Endothelial cell of umbilical vein (primary cell): ENCODE results near the gene SOX21. TPM values are rescaled to one million over a fixed set of nuclear protein-coding genes. Genes with fewer than 3 reads are reported as not detected.

Experiments
- BruUV-seq: library from RNA; stranded (reverse); fragments of 400-500 nt; replicated peaks from 2 replicates; lab custom pipeline; 2021; lab: Mats Ljungman, UMichigan
- CTCF ChIA-PET: fragments of 300-600, 350-600 bp; sonication (Branson Sonifier 250); formaldehyde crosslinking; loops from one replicate; lab custom pipeline; 2021; ENCODE audit warnings: antibody characterized with exemption, inconsistent platforms; lab: Charles Lee
- POLR2A ChIA-PET: fragments of 300-600, 350-600 bp; sonication (Branson Sonifier 250); formaldehyde crosslinking; loops from one replicate; lab custom pipeline; 2021; ENCODE audit warnings: antibody characterized with exemption, inconsistent platforms; lab: Charles Lee
- DNase-seq: peaks from one replicate; pipeline ENCODE4 v3.0.0-alpha.2; 2011; ENCODE audit warnings: low read depth, low spot score
- FAIRE-seq: peaks from 2 replicates; lab custom pipeline; 2011; peaks lifted over from hg19 to GRCh38; lab: Jason Lieb, UNC
- H2AFZ ChIP-seq: 2 replicates; pipeline ENCODE4 v1.6.0; 2012; ENCODE audit warnings: low read depth, low read length, control low read depth, inconsistent platforms
- H3K27ac ChIP-seq: 2 replicates; pipeline ENCODE4 v1.5.1; 2011; ENCODE audit warnings: low read depth, mild to moderate bottlenecking, control low read depth, low read length, moderate library complexity; ENCODE audit not compliant: insufficient read depth
- H3K27me3 ChIP-seq, 2 experiments: 2 replicates each; pipeline versions ENCODE4 v1.6.0 to v1.6.1; 2011; ENCODE audit warnings: low read length in 2 of 2, mixed read lengths in 1 of 2; ENCODE audit not compliant: control insufficient read depth in 2 of 2, insufficient read depth in 2 of 2
- H3K36me3 ChIP-seq, 2 experiments: 2 replicates in 1 of 2; 3 replicates in 1 of 2; pipeline ENCODE4 v1.5.1; 2011; ENCODE audit warnings: low read length in 2 of 2, mild to moderate bottlenecking in 1 of 2, moderate library complexity in 1 of 2; ENCODE audit not compliant: control insufficient read depth in 2 of 2, insufficient read depth in 2 of 2; ENCODE audit errors: extremely low read depth in 1 of 2
- H3K4me1 ChIP-seq: 3 replicates; pipeline ENCODE4 v1.5.1; 2011; ENCODE audit warnings: mild to moderate bottlenecking, low read length; ENCODE audit not compliant: control insufficient read depth, insufficient read depth; ENCODE audit errors: extremely low read depth
- H3K4me2 ChIP-seq: 2 replicates; pipeline ENCODE4 v1.6.1; 2011; ENCODE audit warnings: low read length, control low read depth, mixed read lengths; ENCODE audit not compliant: insufficient read depth
- H3K4me3 ChIP-seq, 3 experiments: fragments of 200-600 bp in 1 of 3; sonication (generic), shearing (Covaris generic) in 1 of 3; replicated peaks in 1 of 3; 2 replicates each; pipeline ENCODE4 v1.5.1; 2011 to 2016; ENCODE audit warnings: control low read depth in 3 of 3, low read length in 3 of 3, mild to moderate bottlenecking in 2 of 3, inconsistent platforms in 1 of 3, low read depth in 1 of 3, moderate library complexity in 1 of 3; ENCODE audit not compliant: insufficient read depth in 1 of 3
- H3K79me2 ChIP-seq: 2 replicates; pipeline ENCODE4 v1.6.0; 2012; ENCODE audit warnings: low read length, inconsistent platforms; ENCODE audit not compliant: control insufficient read depth, insufficient read depth
- H3K9ac ChIP-seq: replicated peaks from 2 replicates; pipeline ENCODE3; 2011; ENCODE audit warnings: low read length, control low read depth; ENCODE audit not compliant: insufficient read depth; ENCODE audit errors: extremely low read depth
- H3K9me1 ChIP-seq: replicated peaks from 3 replicates; pipeline ENCODE4 v1.6.0; 2011; ENCODE audit warnings: mild to moderate bottlenecking, low read length; ENCODE audit not compliant: control insufficient read depth, insufficient read depth; ENCODE audit errors: extremely low read depth
- H3K9me3 ChIP-seq: replicated peaks from 2 replicates; pipeline ENCODE4 v1.5.1; 2012; ENCODE audit warnings: low read length, inconsistent platforms; ENCODE audit not compliant: control insufficient read depth, insufficient read depth
- H4K20me1 ChIP-seq: replicated peaks from 2 replicates; pipeline ENCODE3; 2011; ENCODE audit warnings: mild to moderate bottlenecking, low read length; ENCODE audit not compliant: control insufficient read depth, insufficient read depth; ENCODE audit errors: extremely low read depth
- CTCF ChIP-seq, 2 donors: IDR thresholded peaks; 1 replicate in 1 of 2; 2 replicates in 1 of 2; pipeline ENCODE4 v1.5.1; 2011; ENCODE audit warnings: low read length in 2 of 2, mild to moderate bottlenecking in 2 of 2, moderate library complexity in 2 of 2, control low read depth in 1 of 2, inconsistent platforms in 1 of 2, low read depth in 1 of 2; ENCODE audit not compliant: insufficient read depth in 1 of 2; ENCODE audit errors: extremely low read depth in 1 of 2
- EZH2 ChIP-seq: IDR thresholded peaks from 2 replicates; pipeline ENCODE4 v1.6.1; 2012; ENCODE audit warnings: borderline replicate concordance, low read depth, mild to moderate bottlenecking, moderate library complexity, low read length, inconsistent platforms; ENCODE audit not compliant: severe bottlenecking
- FOS ChIP-seq: IDR thresholded peaks from 2 replicates; pipeline ENCODE4 v1.6.1; 2011; ENCODE audit warnings: mild to moderate bottlenecking, low read length, moderate library complexity, borderline replicate concordance; ENCODE audit not compliant: insufficient read depth
- GATA2 ChIP-seq: IDR thresholded peaks from 2 replicates; pipeline ENCODE4 v1.7.0; 2011; ENCODE audit warnings: low read depth, mild to moderate bottlenecking, moderate library complexity, mixed read lengths, low read length; ENCODE audit not compliant: insufficient read length, insufficient read depth
- JUN ChIP-seq: IDR thresholded peaks from 2 replicates; pipeline ENCODE4 v1.6.1; 2011; ENCODE audit warnings: borderline replicate concordance, low read depth; ENCODE audit not compliant: insufficient read length, insufficient read depth
- MAX ChIP-seq: IDR thresholded peaks from 2 replicates; pipeline ENCODE4 v1.6.1; 2011; ENCODE audit not compliant: insufficient read depth, insufficient read length
- MYC ChIP-seq: IDR thresholded peaks from one replicate; pipeline ENCODE4 v1.6.1; 2011; ENCODE audit warnings: mild to moderate bottlenecking, low read depth, low read length
- POLR2A ChIP-seq: IDR thresholded peaks from 2 replicates; pipeline ENCODE4 v1.6.1; 2012; ENCODE audit warnings: low read depth, mild to moderate bottlenecking, control low read depth, low read length
- POLR2AphosphoS5 ChIP-seq: IDR thresholded peaks from 2 replicates; pipeline ENCODE4 v1.6.1; 2012; ENCODE audit warnings: low read depth, mild to moderate bottlenecking, control low read depth, low read length, moderate library complexity; ENCODE audit not compliant: insufficient read depth
- dilution Hi-C: fragments of 300-500 bp; cut with MboI; formaldehyde crosslinking; loops from one replicate; pipeline ENCODE4 v1.15.0; 2019; ENCODE audit warnings: low sequenced_read_pairs; ENCODE audit not compliant: extremely low pct_ligation_motif_present
- intact Hi-C: fragments of 100-400 bp; cut with micrococcal nuclease; formaldehyde crosslinking; loops from one replicate; pipeline ENCODE4 v1.10.0; 2022
- polyA plus RNA-seq, 4 experiments: library from polyadenylated mRNA; depleted of rRNA in 3 of 4; stranded (reverse) in 3 of 4; unstranded in 1 of 4; fragments of >200 nt; gene quantifications; 2 replicates each; pipeline versions ENCODE4 v1.2.1 to v1.2.3, GENCODE V29; 2011 to 2012; ENCODE audit warnings: missing spikeins in 1 of 4
- total RNA-seq: library from RNA; stranded (reverse); gene quantifications from 2 replicates; pipeline ENCODE4 v1.2.3, GENCODE V29; 2021

The SOX21 gene
- total and polyA plus RNA-seq, 2 donors (not counting 3 experiments of a cell fraction or from before 2014, with no cell fraction given) = not detected

DNA sequence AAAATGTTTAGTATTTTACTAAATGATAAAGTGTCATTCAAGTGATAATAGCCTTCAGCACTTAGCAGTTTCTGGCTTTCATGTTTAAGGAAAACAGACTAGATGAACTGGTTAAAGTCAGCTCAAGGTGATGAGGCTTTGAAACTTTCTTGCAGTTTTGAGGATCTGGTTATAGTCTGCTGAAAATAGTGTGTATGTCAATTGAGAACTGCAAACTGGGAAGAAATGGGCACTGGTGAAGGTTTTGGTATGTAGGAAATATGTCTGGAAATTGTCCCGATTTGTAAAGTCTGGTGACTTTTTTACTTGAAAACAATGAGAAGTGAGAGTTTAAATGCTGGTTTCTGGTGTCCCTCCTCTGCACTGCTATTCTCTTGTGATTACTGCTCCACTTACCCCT is 36.8 kb upstream of the SOX21 start:
- CTCF ChIA-PET = no interaction called here
- Histone ChIP-seq H3K9me1 (no peaks in the 10 kb centered on the region), H3K36me3 (no peaks in the 10 kb centered on the region), H2AFZ (no peak overlapping the region), H3K27me3 (peaks cover 0 to 4% of the 10 kb centered on the region in 2 experiments), H3K79me2 (no peaks in the 10 kb centered on the region), H3K4me2 (no peak overlapping the region), H3K4me3 (no peak overlapping the region), H4K20me1 (no peaks in the 10 kb centered on the region), H3K9me3 (no peaks in the 10 kb centered on the region), H3K9ac (no peak overlapping the region), H3K4me1 (no peaks in the 10 kb centered on the region), H3K27ac (no peak overlapping the region)
- TF ChIP-seq EZH2 (no peak), JUN (no peak), CTCF (IDR thresholded peaks at IDR 0.05; ENCODE audit: extremely low read depth in 1 of 2, insufficient read depth in 1 of 2, low read depth in 1 of 2, low read length in 2 of 2) (no peak), MAX (no peak), POLR2AphosphoS5 (no peak)
- POLR2A ChIA-PET = no interaction called here
- no TSS peak for BruUV-seq
- intact Hi-C loops = no loop called here
- dilution Hi-C loops = no loop called here
- DNase-seq = no peak
- FAIRE-seq = no peak

- dilution Hi-C loops (no loop called here), intact Hi-C loops (no loop called here)
- Histone ChIP-seq H3K4me3 (no peak overlapping the region), H3K9me1 (no peaks in the 10 kb centered on the region), H3K9me3 (no peaks in the 10 kb centered on the region), H3K9ac (no peak overlapping the region), H4K20me1 (peaks cover 3% of the 10 kb centered on the region), H3K27ac (no peak overlapping the region), H3K36me3 (no peaks in the 10 kb centered on the region), H3K27me3 (peaks cover 1 to 3% of the 10 kb centered on the region in 2 experiments), H3K79me2 (no peaks in the 10 kb centered on the region), H3K4me1 (no peaks in the 10 kb centered on the region), H2AFZ (no peak overlapping the region), H3K4me2 (no peak overlapping the region)
- no peak for TF ChIP-seq JUN
- no peak for TF ChIP-seq FOS
- no peak for TF ChIP-seq GATA2
- no peak for TF ChIP-seq EZH2
- TF ChIP-seq MAX = no peak
- TF ChIP-seq POLR2A = no peak
- no peak for TF ChIP-seq POLR2AphosphoS5
- TF ChIP-seq CTCF (IDR thresholded peaks at IDR 0.05; ENCODE audit: extremely low read depth in 1 of 2, insufficient read depth in 1 of 2, low read depth in 1 of 2, low read length in 2 of 2) = no peak
- TF ChIP-seq MYC = no peak
- POLR2A ChIA-PET = no interaction called here
- BruUV-seq = no TSS peak
- no peak for FAIRE-seq
- no peak for DNase-seq
- CTCF ChIA-PET = no interaction called here
Observed at GRCh38 chr13:94739235-94739634, 26.9 kb upstream of the SOX21 start.
